GM12891 (cell line): ENCODE results near the gene ANXA5.

ENCODE experiments used
- PAX5 ChIP-seq: IDR thresholded peaks from 2 replicates; pipeline ENCODE4 v1.6.1; 2011; ENCODE audit warnings: low read length, moderate library complexity, mild to moderate bottlenecking; ENCODE audit not compliant: insufficient read depth, severe bottlenecking
- POLR2A ChIP-seq: IDR thresholded peaks from 2 replicates; pipeline ENCODE4 v1.6.1; 2011; ENCODE audit warnings: low read depth, low read length, control low read depth
- POLR2AphosphoS5 ChIP-seq: IDR thresholded peaks from 2 replicates; pipeline ENCODE4 v1.6.1; 2011; ENCODE audit warnings: low read depth, low read length, control low read depth
- SPI1 ChIP-seq: IDR thresholded peaks from 2 replicates; pipeline ENCODE4 v1.6.1; 2011; ENCODE audit warnings: low read depth, low read length, control low read depth
- TAF1 ChIP-seq: IDR thresholded peaks from 2 replicates; pipeline ENCODE4 v1.6.1; 2011; ENCODE audit warnings: low read depth, low read length, control low read depth

- no peak for TF ChIP-seq POLR2A
- TF ChIP-seq POLR2AphosphoS5, result no peak
- TF ChIP-seq PAX5, result no peak
- TF ChIP-seq SPI1, result no peak
- no peak for TF ChIP-seq TAF1
Observed at GRCh38 chr4:121720109-121720508, 23.3 kb upstream of the ANXA5 start.
